ENCODE measurements around the gene TRPM2.

Gene TRPM2

GRCh38 chr21:44326716-44327602 is 26.5 kb upstream of the TRPM2 start:
- Mint-ChIP-seq H3K4me3 (no peak overlapping the region), H3K27me3 (ENCODE audit: low read depth) (no peaks in the 10 kb centered on the region), H3K27ac (no peak overlapping the region), H3K36me3 (ENCODE audit: low read depth) (peaks cover 9% of the 10 kb centered on the region), H3K4me1 (ENCODE audit: low read depth) (no peaks in the 10 kb centered on the region), H3K9me3 (no peaks in the 10 kb centered on the region)
- DNase-seq (ENCODE audit: low spot score) = no peak

DNA sequence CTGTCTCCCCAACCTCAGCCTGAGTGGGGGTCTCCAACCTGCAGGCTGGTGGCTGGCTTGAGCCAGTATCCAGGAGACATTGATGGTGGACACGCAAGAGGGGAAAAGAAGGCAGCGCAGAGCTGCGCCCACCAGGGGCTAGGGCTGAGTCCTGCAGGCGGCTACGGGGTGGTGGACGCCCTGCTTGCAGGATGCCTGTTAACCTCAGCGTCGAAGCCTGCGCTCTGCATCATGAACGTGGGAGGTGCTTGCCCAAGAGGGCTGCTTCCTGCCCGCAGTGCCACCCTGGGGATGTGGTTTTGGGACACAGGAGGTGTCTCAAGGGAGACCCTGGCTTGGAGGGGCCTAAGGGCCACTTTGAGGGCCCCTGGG is 25.8 kb upstream of the TRPM2 start:
- no peaks in the 10 kb centered on the region for H3K27me3 Mint-ChIP-seq (ENCODE audit: low read depth)
- DNase-seq (ENCODE audit: low spot score) = no peak
- H3K9me3 Mint-ChIP-seq = no peaks in the 10 kb centered on the region
- H3K36me3 Mint-ChIP-seq (ENCODE audit: low read depth) = peaks cover 9% of the 10 kb centered on the region
- no peaks in the 10 kb centered on the region for H3K4me1 Mint-ChIP-seq (ENCODE audit: low read depth)
- no peak overlapping the region for H3K4me3 Mint-ChIP-seq
- H3K27ac Mint-ChIP-seq = no peak overlapping the region

- Mint-ChIP-seq H3K4me1 (ENCODE audit: low read depth) (no peaks in the 10 kb centered on the region), H3K4me3 (no peak overlapping the region), H3K9me3 (no peaks in the 10 kb centered on the region), H3K36me3 (ENCODE audit: low read depth) (peaks cover 4% of the 10 kb centered on the region), H3K27ac (no peak overlapping the region), H3K27me3 (ENCODE audit: low read depth) (no peaks in the 10 kb centered on the region)
- no peak for DNase-seq (ENCODE audit: low spot score)
These were observed 25.1 kb upstream of the TRPM2 start for GRCh38 chr21:44328242-44328895.

- H3K4me1 Mint-ChIP-seq (ENCODE audit: low read depth) = no peaks in the 10 kb centered on the region
- no peak for DNase-seq (ENCODE audit: low spot score)
- no peaks in the 10 kb centered on the region for H3K27me3 Mint-ChIP-seq (ENCODE audit: low read depth)
- no peaks in the 10 kb centered on the region for H3K9me3 Mint-ChIP-seq
- H3K27ac Mint-ChIP-seq = peak overlapping the region; percentile 10
- H3K36me3 Mint-ChIP-seq (ENCODE audit: low read depth) = peaks cover 3% of the 10 kb centered on the region
- no peak overlapping the region for H3K4me3 Mint-ChIP-seq
These were observed 24.1 kb upstream of the TRPM2 start for GRCh38 chr21:44329086-44329889.

- Mint-ChIP-seq H3K27ac (no peak overlapping the region), H3K4me1 (ENCODE audit: low read depth) (no peaks in the 10 kb centered on the region), H3K36me3 (ENCODE audit: low read depth) (no peaks in the 10 kb centered on the region), H3K9me3 (no peaks in the 10 kb centered on the region), H3K4me3 (no peak overlapping the region), H3K27me3 (ENCODE audit: low read depth) (no peaks in the 10 kb centered on the region)
- no peak for DNase-seq (ENCODE audit: low spot score)
These were observed 23.3 kb upstream of the TRPM2 start for GRCh38 chr21:44329971-44330681.

DNA sequence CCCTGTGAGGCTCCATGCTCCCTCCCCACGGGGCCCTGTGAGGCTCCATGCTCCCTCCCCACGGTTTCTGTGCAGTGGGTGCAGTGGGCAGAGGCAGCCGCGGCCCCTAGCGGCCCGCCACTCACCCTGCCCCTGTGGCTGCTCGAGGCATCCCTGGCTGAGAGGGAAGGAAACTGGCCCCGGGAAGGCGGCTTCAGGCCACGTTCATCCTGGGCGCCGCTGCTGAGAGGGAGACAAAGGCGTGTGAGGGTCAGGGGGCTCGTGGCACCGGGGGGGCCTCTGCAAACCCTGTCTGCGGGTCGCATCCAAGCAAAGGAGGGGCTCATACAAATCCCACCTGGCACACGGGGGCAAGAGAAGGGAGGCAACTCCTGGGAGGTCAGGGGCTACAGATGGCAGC is 22.7 kb upstream of the TRPM2 start:
- H3K4me1 Mint-ChIP-seq (ENCODE audit: low read depth) = no peaks in the 10 kb centered on the region
- H3K36me3 Mint-ChIP-seq (ENCODE audit: low read depth) = no peaks in the 10 kb centered on the region
- no peak overlapping the region for H3K4me3 Mint-ChIP-seq
- no peak for DNase-seq (ENCODE audit: low spot score)
- H3K9me3 Mint-ChIP-seq = no peaks in the 10 kb centered on the region
- peak overlapping the region; percentile 31 for H3K27ac Mint-ChIP-seq
- H3K27me3 Mint-ChIP-seq (ENCODE audit: low read depth) = no peaks in the 10 kb centered on the region

DNA sequence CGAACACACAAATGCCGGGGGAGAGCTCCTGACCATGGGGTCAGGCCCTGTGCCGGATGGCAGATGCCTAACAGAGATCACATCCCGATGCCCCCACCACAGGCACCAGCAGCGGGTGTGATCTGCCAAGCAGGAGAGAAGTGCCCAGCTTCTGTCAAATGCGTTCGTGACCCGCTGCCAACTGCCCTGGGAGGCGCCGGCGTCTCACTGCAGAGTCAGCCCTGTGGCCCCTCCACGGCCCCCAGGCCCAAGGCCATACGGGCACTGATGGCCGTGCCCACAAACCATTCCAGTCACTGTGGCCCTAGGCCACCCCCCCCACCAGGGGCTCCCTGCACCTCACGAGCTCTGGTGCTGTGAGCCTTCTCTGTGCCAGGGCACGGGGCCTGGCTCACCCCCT is 22.2 kb upstream of the TRPM2 start:
- no peak for DNase-seq (ENCODE audit: low spot score)
- H3K27me3 Mint-ChIP-seq (ENCODE audit: low read depth) = no peaks in the 10 kb centered on the region
- H3K36me3 Mint-ChIP-seq (ENCODE audit: low read depth) = peaks cover under 1% of the 10 kb centered on the region
- no peak overlapping the region for H3K4me3 Mint-ChIP-seq
- H3K4me1 Mint-ChIP-seq (ENCODE audit: low read depth) = no peaks in the 10 kb centered on the region
- H3K9me3 Mint-ChIP-seq = no peaks in the 10 kb centered on the region
- H3K27ac Mint-ChIP-seq = no peak overlapping the region

- peak overlapping the region; percentile 31 for H3K27ac Mint-ChIP-seq
- H3K4me3 Mint-ChIP-seq = no peak overlapping the region
- H3K4me1 Mint-ChIP-seq (ENCODE audit: low read depth) = no peaks in the 10 kb centered on the region
- no peak for DNase-seq (ENCODE audit: low spot score)
- no peaks in the 10 kb centered on the region for H3K9me3 Mint-ChIP-seq
- H3K36me3 Mint-ChIP-seq (ENCODE audit: low read depth) = peaks cover 4% of the 10 kb centered on the region
- no peaks in the 10 kb centered on the region for H3K27me3 Mint-ChIP-seq (ENCODE audit: low read depth)
These were observed 21.6 kb upstream of the TRPM2 start for GRCh38 chr21:44331650-44332307.

GRCh38 chr21:44332383-44332782 is 21.0 kb upstream of the TRPM2 start:
- H3K4me3 Mint-ChIP-seq = no peak overlapping the region

GRCh38 chr21:44332965-44333364 is 20.5 kb upstream of the TRPM2 start:
- Mint-ChIP-seq H3K4me3 (no peak overlapping the region), H3K27ac (no peak overlapping the region), H3K9me3 (no peaks in the 10 kb centered on the region), H3K27me3 (ENCODE audit: low read depth) (no peaks in the 10 kb centered on the region), H3K4me1 (ENCODE audit: low read depth) (peaks cover 6% of the 10 kb centered on the region), H3K36me3 (ENCODE audit: low read depth) (peaks cover 9% of the 10 kb centered on the region)
- DNase-seq (ENCODE audit: low spot score) = no peak

More at GRCh38 chr21:44332383-44332782, 21.0 kb upstream of the TRPM2 start:
- Mint-ChIP-seq H3K36me3 (ENCODE audit: low read depth) (peaks cover 7% of the 10 kb centered on the region), H3K27me3 (ENCODE audit: low read depth) (no peaks in the 10 kb centered on the region), H3K9me3 (no peaks in the 10 kb centered on the region), H3K4me1 (ENCODE audit: low read depth) (peaks cover under 1% of the 10 kb centered on the region), H3K27ac (no peak overlapping the region)
- no peak for DNase-seq (ENCODE audit: low spot score)

DNA sequence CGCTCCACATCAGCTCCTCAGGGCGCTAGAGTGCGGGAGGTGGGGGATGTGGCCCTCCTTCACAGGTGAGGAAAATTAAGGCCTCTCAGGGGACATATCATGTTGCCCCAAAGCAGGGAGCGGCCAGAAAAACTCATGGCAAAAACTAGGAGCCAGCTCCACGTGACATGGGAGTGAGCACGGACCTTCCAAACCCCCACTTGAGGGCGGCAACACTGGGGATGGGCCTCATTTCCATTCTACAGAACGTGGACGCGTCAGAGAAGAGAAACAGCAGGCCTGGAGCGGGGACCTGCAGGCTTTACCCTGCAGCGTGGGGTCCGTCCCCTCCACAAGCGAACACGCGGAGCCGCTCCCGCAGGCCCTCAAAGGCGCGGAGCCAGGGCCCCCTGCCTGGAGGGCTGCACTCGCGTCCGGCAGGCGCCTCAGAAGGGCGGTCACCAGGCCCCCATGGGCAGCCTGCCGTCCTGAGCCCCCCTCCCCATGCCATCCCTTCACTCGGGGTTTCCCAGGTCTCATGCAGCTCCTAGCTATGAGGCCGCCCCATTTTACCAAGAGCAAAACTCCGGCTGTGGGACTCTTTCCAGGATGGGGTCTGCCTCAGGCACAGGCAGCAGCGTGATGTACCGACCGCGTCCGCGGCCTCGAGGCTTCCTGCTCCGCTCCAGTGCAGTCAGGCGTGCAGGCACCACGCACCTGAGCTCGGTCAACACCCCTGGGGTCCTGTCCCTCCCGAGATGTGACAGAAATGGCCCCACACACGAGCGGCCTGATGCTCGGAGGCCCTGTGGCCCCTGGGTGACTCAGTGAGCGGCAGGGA is 19.7 kb upstream of the TRPM2 start:
- H3K27ac Mint-ChIP-seq = no peak overlapping the region

GRCh38 chr21:44334329-44335030 is 18.9 kb upstream of the TRPM2 start:
- Mint-ChIP-seq H3K9me3 (no peaks in the 10 kb centered on the region), H3K27me3 (ENCODE audit: low read depth) (no peaks in the 10 kb centered on the region), H3K4me3 (no peak overlapping the region), H3K4me1 (ENCODE audit: low read depth) (peaks cover 9% of the 10 kb centered on the region), H3K36me3 (ENCODE audit: low read depth) (peaks cover 9% of the 10 kb centered on the region), H3K27ac (no peak overlapping the region)
- no peak for DNase-seq (ENCODE audit: low spot score)

More for the DNA sequence above, 19.7 kb upstream of the TRPM2 start:
- no peak for DNase-seq (ENCODE audit: low spot score)
- H3K27me3 Mint-ChIP-seq (ENCODE audit: low read depth) = no peaks in the 10 kb centered on the region
- peaks cover 8% of the 10 kb centered on the region for H3K4me1 Mint-ChIP-seq (ENCODE audit: low read depth)
- H3K9me3 Mint-ChIP-seq = no peaks in the 10 kb centered on the region
- H3K36me3 Mint-ChIP-seq (ENCODE audit: low read depth) = peaks cover 9% of the 10 kb centered on the region
- H3K4me3 Mint-ChIP-seq = no peak overlapping the region
